ENCODE results near the gene EFCAB12.

DNA sequence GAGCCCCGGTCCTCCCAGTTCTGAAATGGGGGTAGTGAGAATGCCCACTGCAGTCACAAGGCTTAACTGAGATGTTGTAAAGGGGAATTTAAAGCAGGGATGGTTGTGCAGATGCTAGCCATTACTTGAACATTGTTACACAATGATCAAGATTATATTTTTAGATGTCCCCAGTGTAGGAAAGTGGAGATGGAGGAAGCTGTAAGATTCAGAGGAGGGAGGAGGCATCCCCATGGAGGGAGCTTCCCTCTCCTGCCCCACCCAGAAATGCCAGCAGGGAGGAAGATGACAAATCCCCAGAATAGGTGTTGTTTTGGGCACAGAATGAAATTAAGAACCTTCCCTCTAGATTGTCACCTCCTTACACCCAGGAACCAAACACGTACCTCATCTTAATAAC, 46.1 kb downstream of the EFCAB12 start:
- TF ChIP-seq, protein P1, sequence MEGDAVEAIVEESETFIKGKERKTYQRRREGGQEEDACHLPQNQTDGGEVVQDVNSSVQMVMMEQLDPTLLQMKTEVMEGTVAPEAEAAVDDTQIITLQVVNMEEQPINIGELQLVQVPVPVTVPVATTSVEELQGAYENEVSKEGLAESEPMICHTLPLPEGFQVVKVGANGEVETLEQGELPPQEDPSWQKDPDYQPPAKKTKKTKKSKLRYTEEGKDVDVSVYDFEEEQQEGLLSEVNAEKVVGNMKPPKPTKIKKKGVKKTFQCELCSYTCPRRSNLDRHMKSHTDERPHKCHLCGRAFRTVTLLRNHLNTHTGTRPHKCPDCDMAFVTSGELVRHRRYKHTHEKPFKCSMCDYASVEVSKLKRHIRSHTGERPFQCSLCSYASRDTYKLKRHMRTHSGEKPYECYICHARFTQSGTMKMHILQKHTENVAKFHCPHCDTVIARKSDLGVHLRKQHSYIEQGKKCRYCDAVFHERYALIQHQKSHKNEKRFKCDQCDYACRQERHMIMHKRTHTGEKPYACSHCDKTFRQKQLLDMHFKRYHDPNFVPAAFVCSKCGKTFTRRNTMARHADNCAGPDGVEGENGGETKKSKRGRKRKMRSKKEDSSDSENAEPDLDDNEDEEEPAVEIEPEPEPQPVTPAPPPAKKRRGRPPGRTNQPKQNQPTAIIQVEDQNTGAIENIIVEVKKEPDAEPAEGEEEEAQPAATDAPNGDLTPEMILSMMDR (conservative IDR thresholded peaks at IDR 0.05; ENCODE audit: low read length): no peak
- TF ChIP-seq EZH2phosphoT487 (IDR thresholded peaks at IDR 0.05; ENCODE audit: borderline replicate concordance, low read depth, low read length): no peak
